C4-2B (cell line): ENCODE measurements around the gene ADD1.

ENCODE experiments used
- H3K27ac ChIP-seq: fragments of 450-650 bp; 2 replicates; pipeline ENCODE4 v1.5.1; 2017
- CTCF ChIP-seq: fragments of 450-650 bp; conservative IDR thresholded peaks from 2 replicates; pipeline ENCODE4 v1.5.1; 2017; ENCODE audit warnings: mild to moderate bottlenecking
- ZFX ChIP-seq: fragments of 450-650 bp; IDR thresholded peaks from 2 replicates; pipeline ENCODE4 v1.6.1; 2017

ADD1 gene

GRCh38 chr4:2940267-2941137, 96.9 kb downstream of the ADD1 start:
- no peak overlapping the region for H3K27ac ChIP-seq
- TF ChIP-seq ZFX (no peak), CTCF (no peak)

GRCh38 chr4:2941138-2942036, 97.7 kb downstream of the ADD1 start:
- no peak for TF ChIP-seq CTCF
- TF ChIP-seq ZFX, result no peak
- H3K27ac ChIP-seq, result no peak overlapping the region

GRCh38 chr4:2942037-2942531, 98.4 kb downstream of the ADD1 start:
- no peak for TF ChIP-seq ZFX
- no peak for TF ChIP-seq CTCF
- no peak overlapping the region for H3K27ac ChIP-seq

- no peak overlapping the region for H3K27ac ChIP-seq
- TF ChIP-seq CTCF, result no peak
- no peak for TF ChIP-seq ZFX
These were observed 99.1 kb downstream of the ADD1 start for GRCh38 chr4:2942532-2943363.

- H3K27ac ChIP-seq, result no peak overlapping the region
- TF ChIP-seq ZFX (no peak), CTCF (no peak)
These were observed 99.9 kb downstream of the ADD1 start for GRCh38 chr4:2943364-2944090.

- no peak for TF ChIP-seq CTCF
- TF ChIP-seq ZFX, result no peak
- no peak overlapping the region for H3K27ac ChIP-seq
These were observed 100.4 kb downstream of the ADD1 start for GRCh38 chr4:2944091-2944482.
